Measurements from ENCODE around the gene ZNF32.
A peak's percentile ranks its signal among the peaks of the same experiment; 100 is the strongest.

GRCh38 chr10:43686414-43686813 is 37.7 kb upstream of the ZNF32 start:
- TF ChIP-seq CTCF (conservative IDR thresholded peaks at IDR 0.05; ENCODE audit: low read depth in 2 of 2) (peak; percentile 16 to 39; a peak in 3 of 4 replicates), EZH2 (IDR thresholded peaks at IDR 0.05; ENCODE audit: low read depth, unreplicated experiment) (no peak), POLR2AphosphoS5 (IDR thresholded peaks at IDR 0.05; ENCODE audit: low read depth) (no peak), JUNB (IDR thresholded peaks at IDR 0.05; ENCODE audit: unreplicated experiment) (no peak), EZH2phosphoT487 (IDR thresholded peaks at IDR 0.05; ENCODE audit: unreplicated experiment) (no peak), ZNF114 (CRISPR knock-in tag; IDR thresholded peaks at IDR 0.05) (no peak), ZNF462 (CRISPR knock-in tag; IDR thresholded peaks at IDR 0.05) (no peak), ZNF331 (CRISPR knock-in tag; IDR thresholded peaks at IDR 0.05; ENCODE audit: low read depth) (no peak)
